NCI-H345 (cell line): ENCODE data around the gene ORMDL2.

Experiments
- DNase-seq: peaks from one replicate; lab custom pipeline; 2025; lab: John Stamatoyannopoulos, UW

ORMDL2 gene

GRCh38 chr12:55817345-55818139 lies at the start of gene ORMDL2, which contains the start of gene SARNP:
TSS of gene ORMDL2 (plus strand) at chr12:55818041. CDS start at chr12:55819000, 959 bp downstream.
TSS of gene SARNP (minus strand) at chr12:55817724. CDS start at chr12:55817701, 23 bp downstream.
- DNase-seq, result peak; percentile 99

- no peak for DNase-seq
Observed at GRCh38 chr12:55771736-55772135, 46.1 kb upstream of the ORMDL2 start.

- no peak for DNase-seq
Observed at GRCh38 chr12:55777856-55778255, 40.0 kb upstream of the ORMDL2 start.

GRCh38 chr12:55780685-55781084 lies 37.2 kb upstream of the ORMDL2 start:
- DNase-seq, result no peak

GRCh38 chr12:55788546-55788945 lies 29.3 kb upstream of the ORMDL2 start:
- no peak for DNase-seq

GRCh38 chr12:55789171-55789570 lies 28.7 kb upstream of the ORMDL2 start:
- no peak for DNase-seq

GRCh38 chr12:55789893-55790292 lies 27.9 kb upstream of the ORMDL2 start:
- no peak for DNase-seq

- DNase-seq, result no peak
Observed at GRCh38 chr12:55795950-55796349, 21.9 kb upstream of the ORMDL2 start.

- no peak for DNase-seq
Observed at GRCh38 chr12:55797068-55797467, 20.8 kb upstream of the ORMDL2 start.

- DNase-seq, result no peak
Observed at GRCh38 chr12:55797550-55797949, 20.3 kb upstream of the ORMDL2 start.

GRCh38 chr12:55806982-55807381 lies 10.9 kb upstream of the ORMDL2 start:
- no peak for DNase-seq

GRCh38 chr12:55809274-55809673 lies 8.6 kb upstream of the ORMDL2 start:
- no peak for DNase-seq

- no peak for DNase-seq
Observed at GRCh38 chr12:55812088-55812487, 5.8 kb upstream of the ORMDL2 start.

- DNase-seq, result no peak
Observed at GRCh38 chr12:55814257-55814656, 3.6 kb upstream of the ORMDL2 start.

GRCh38 chr12:55815473-55815872 lies 2.4 kb upstream of the ORMDL2 start:
- DNase-seq, result no peak

- no peak for DNase-seq
Observed at GRCh38 chr12:55816881-55817344, 928 bp upstream of the ORMDL2 start.

- DNase-seq, result no peak
Observed at GRCh38 chr12:55818140-55818728, 393 bp downstream of the ORMDL2 start.

- no peak for DNase-seq
Observed at GRCh38 chr12:55818886-55819285, 1.0 kb downstream of the ORMDL2 start.

- no peak for DNase-seq
Observed at GRCh38 chr12:55820679-55821078, 2.8 kb downstream of the ORMDL2 start.

GRCh38 chr12:55822228-55822627 lies 4.4 kb downstream of the ORMDL2 start:
- no peak for DNase-seq

- no peak for DNase-seq
Observed at GRCh38 chr12:55823419-55823818, 5.6 kb downstream of the ORMDL2 start.

- DNase-seq, result no peak
Observed at GRCh38 chr12:55824726-55825125, 6.9 kb downstream of the ORMDL2 start.

GRCh38 chr12:55827806-55828205 lies 10.0 kb downstream of the ORMDL2 start:
- no peak for DNase-seq
